HG02870 (cell line): ENCODE results near the gene IDH3G.
"Not testable (repeated sequence)": the region's sequence is repeated elsewhere in the genome, so short reads cannot be mapped to it uniquely, and the experiment has no call there.

Experiments
- ATAC-seq: cut with Tn5 transposase; IDR thresholded peaks from one replicate; pipeline ENCODE4 v1.9.1; 2021; ENCODE audit warnings: mild to moderate bottlenecking, moderate library complexity; ENCODE audit not compliant: unreplicated experiment

IDH3G gene

DNA sequence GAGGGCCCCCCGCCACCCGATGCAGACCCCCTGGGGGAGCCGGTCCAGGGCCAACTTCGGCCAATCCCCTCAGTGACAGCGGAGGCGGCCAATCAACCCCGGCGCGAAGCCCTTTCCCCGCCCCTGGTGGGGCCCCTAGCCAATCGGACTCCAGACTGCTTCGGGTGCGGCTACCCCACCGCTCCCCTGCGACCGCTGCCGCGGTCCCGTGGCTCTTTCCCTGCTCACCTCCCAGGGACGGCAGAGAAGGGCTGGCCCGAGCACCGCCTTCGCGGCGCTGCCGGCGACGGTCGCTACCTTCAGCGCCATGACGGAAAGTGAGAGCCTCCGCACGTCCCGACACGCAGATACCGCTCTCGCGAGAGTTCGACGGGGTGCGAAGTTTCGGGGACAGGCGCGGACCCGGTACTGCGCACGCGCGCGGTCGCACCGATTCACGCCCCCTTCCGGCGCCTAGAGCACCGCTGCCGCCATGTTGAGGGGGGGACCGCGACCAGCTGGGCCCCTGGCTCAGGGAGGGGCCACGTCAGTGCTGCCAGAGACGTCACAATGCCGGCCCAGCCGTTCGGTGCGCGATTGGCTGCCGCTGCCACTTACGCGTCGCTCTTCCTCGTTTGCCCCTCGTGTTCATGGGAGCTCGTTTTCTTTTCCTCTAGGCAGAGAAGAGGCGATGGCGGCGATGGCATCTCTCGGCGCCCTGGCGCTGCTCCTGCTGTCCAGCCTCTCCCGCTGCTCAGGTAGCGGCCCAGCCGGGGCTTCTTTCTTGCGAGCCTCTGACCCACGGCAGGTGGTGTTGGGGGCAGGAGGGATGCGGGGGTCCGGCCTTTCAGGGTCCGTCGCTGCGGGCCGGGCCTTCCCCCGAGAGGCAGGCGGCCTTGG, at the start of gene IDH3G, which contains the start of gene SSR4:
IDH3G (minus strand) TSS at position 358 of the 879 bp plus-strand sequence; CDS start at position 309, 49 bp downstream.
SSR4 (plus strand) TSS at position 651 of the 879 bp plus-strand sequence; CDS start at position 671, 20 bp downstream.
- peak; percentile 89 for ATAC-seq

GRCh38 chrX:153836921-153837320, 42.7 kb upstream of the IDH3G start:
- no peak for ATAC-seq

- no peak for ATAC-seq
These were observed 38.6 kb upstream of the IDH3G start for GRCh38 chrX:153832728-153833127.

DNA sequence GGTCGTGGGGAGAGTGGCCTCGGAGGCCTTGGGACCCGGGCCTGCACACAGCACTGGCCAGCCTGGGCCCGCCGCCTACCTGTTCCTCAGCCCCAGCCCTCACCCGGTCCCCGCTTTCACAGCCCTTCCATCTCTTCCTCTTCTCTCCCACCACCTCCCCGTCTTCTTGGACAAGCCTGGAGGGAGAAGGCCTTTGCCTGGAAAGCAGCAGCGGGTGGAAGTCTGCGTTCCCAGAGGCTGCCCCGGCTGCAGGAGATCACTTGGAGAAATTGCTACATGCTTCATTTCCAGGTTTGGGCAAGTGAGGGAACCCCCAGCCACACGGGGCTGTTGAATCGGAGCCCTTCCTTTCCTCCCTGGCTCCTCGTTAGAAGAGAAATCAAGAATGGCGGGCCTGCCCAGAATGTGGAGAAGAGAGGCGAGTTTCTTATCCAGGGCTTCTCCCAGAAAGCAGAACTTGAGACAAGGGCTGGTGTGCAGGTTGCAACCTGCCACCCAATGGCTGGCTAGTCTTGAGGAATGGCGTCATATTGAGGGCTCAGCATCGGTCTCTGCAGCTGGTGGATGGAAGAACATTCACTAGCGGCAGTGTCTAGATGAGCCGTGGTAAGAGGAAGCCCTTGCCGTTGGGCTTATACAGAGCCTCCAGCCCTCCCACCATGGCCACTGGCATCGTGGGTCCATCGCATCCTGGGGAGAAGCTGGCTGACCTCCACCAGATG, 37.4 kb upstream of the IDH3G start:
- no peak for ATAC-seq

DNA sequence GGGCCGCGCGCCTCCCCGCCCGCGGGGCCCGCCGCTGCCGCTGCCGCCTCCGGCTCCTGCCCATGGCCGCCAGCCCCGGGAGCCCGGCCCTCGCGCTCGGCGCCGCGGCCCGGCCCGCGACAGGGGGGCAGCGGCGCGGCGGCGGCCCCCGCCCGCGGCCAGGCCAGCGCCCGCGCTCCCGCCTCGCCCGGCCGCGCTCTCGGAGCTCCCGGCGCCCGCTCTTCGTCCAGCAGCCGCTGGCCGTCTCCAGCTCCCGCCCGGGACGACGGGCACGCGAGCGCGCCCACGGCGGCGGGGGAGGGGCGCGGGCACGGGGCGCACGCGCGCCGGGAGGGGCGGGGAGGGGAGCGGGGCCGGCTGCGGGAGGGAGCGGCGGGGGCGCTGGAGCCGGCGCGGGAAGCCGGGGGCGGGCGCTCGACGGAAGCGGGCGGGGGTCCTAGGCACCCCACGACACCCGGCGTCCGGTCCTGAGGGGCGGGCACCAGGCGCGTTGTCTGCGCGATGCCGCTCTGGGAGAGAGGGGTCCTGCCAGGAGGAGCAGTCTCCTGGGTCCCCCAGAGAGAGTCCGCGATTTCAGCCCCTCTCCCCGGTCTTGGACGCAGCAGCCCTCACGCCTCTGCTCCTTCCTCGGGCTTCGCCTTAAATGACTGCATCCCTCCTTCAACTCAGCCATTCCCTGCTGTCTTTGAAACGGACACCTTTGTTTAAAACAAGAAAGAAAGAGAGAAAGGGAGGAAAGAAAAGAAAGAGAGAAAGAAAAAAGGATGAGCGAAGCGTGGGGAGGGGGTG, 36.7 kb upstream of the IDH3G start:
- ATAC-seq, result no peak

DNA sequence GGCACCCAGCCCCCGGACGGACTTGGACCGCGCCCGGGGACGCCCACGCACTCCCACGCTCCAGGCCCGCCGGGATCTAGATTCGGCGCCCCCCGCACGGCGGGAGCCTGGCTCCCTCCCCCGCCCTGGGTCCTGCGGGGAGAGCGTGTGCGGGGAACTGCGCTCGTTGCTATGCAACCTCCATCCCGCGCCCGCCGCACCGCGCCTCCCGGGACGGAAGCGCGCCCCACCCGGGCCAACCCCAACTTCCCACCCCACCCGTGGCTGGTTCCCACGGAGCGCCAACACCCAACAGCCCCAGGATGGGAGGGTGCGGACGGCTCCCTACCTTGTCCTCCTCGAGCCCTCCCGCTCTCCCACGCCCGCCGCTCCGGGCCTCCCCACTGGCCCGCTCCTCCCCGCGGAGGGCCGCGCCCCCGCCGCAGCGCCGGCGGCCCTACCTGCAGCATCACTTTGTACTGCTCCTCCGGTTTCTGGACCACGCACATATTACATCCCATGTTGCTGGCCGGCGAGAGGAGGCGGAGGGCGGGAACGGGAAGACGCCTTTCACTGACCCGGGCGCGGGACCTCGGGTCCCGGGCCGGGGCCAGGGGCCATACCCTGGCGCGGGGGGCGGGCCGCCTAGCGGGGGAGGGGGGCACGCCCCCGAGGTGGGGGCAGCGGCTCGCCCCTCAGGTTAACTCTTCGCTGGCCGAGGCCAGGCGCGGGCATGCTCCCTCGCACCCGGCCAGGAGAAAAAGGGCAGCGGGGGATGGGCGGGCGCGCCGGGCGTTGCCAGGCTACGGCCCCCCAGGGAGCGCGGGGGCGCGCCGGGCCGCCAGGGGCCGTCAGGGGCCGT, 35.8 kb upstream of the IDH3G start, which contains the start of gene PDZD4:
PDZD4 (minus strand) TSS at position 746 of the 841 bp plus-strand sequence; CDS start at position 500, 246 bp downstream.
- no peak for ATAC-seq

DNA sequence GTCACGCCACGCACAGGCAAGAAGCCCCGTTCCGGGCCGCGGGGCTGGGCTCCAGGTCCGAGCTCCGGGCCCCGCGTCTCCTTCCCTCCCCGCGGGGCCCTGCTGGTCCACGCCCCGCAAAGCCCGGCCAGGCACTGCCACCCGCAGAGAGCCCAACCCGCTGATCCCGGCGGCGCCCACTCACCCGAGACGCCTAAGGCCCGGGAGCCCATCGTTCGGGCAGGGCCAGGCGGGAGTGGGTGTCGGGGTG, 35.3 kb upstream of the IDH3G start:
- no peak for ATAC-seq

DNA sequence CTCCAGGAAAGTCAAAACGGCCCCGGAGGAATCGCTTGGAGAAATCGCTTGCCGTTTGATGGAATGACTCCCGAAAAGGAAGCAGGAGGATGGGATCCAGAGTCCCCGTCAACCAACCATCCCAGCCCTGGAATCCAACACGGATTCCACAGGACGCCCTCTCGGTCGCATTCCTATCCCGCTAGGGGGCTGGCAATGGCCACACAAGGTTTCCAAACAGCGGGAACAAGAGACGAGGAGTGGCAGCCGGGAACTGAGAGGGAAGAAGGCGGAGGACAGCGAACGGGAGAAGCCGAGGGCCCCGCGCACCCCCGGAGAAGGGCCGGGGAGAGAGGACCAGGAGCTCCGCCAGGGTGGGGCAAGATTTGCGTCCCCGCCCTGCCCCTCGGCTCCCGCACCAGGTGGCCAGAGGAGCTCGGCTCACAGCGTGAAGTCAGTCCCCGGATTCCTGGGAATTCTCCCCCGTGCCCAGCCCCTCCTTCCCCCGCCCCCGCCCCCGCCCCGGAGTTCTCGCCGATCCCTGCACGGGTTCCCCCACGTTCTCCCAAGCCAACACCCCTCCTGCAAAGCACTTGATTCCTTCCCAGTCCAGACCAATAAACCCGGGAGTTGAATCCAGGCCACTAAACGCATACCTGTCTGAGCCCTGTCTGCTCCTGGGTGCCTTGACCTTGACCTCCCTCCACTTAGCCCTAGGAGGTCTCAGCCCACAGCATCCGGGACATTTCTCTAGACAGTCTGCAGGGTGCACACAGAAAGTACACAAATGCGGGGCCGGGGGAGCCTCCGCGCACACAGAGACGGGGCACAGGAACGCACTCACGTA, 34.8 kb upstream of the IDH3G start:
- no peak for ATAC-seq

DNA sequence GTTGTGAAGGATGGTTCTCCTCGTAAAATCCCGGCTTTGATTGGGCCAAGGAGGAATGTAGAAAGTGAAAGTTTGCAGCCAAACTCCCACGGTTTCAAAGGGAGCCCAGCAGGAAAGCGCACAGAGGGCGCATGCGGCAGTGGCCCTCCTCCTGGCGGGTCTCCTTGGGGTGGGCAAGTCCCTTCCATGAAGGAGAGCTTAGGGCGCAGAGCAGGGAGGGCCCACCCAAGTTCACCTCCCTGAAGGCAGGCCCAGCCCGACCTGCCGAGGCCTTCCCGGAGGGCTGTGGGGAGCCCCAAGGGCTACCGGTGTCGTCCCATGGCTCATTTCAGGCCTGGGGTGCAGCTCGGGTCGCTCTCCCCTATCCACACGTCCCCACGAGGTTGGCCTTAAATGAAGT, 34.1 kb upstream of the IDH3G start:
- ATAC-seq, result no peak

GRCh38 chrX:153827903-153828302, 33.7 kb upstream of the IDH3G start:
- ATAC-seq, result no peak

DNA sequence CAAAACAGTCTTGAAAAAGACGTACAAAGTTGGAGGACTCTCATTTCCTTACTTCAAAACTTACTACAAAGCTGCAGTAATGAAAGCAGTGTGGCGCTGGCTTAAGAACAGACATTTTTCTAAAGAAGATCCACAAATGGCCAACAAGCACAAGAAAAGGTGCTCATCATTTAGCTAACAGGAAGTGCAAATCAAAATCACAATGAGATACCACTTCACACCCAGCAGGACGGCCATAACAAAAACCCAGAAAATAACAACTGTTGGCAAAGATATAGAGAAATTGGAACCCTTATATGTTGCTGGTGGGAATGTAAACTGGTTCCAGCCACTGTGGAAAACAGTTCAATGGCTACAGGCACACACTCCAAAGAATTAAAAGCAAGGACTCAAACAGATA, 32.8 kb upstream of the IDH3G start:
- ATAC-seq, result no peak

- ATAC-seq, result no peak
These were observed 30.9 kb upstream of the IDH3G start for GRCh38 chrX:153825042-153825441.

DNA sequence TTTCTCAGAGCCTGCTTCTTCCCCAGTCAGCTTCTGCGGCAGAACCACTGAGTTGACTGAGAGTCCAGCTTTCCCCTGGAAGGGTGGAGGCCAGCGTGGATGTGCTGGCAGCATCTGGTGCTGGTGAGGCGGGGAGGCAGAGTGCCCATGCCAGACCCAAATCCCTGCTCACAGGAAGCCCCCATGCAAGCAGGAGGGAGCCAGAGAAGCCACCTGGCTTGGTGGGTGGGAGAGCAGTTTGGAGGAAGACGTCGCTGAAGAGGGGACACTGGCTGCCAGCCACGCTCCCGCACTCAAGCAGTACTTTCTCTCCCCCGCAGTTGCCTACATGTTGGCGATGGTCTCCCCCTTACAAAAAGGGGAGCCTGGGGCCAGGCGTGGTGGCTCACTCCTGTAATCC, 30.2 kb upstream of the IDH3G start:
- no peak for ATAC-seq

GRCh38 chrX:153821066-153821465, 26.9 kb upstream of the IDH3G start:
- no peak for ATAC-seq

DNA sequence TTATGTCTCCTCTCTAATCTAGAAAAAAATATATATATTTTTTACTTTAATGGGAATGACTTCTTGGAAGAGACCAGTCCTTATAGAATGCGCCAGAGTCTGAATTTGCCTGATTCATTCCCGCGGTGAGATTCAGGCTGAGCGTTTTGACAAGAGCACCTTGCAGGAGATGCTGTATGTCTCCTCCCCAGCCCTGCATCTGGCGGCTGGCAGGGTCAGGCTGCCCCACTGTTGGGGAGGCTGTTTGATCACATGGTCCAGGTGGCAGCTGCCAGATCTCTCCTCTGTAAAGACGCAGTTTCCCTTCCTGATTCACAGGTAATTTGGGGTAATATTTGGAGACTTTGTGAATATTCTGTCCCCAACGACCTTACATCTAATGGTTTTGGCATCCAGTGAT, 26.4 kb upstream of the IDH3G start:
- ATAC-seq, result no peak

- no peak for ATAC-seq
These were observed 25.3 kb upstream of the IDH3G start for GRCh38 chrX:153819384-153820040.

DNA sequence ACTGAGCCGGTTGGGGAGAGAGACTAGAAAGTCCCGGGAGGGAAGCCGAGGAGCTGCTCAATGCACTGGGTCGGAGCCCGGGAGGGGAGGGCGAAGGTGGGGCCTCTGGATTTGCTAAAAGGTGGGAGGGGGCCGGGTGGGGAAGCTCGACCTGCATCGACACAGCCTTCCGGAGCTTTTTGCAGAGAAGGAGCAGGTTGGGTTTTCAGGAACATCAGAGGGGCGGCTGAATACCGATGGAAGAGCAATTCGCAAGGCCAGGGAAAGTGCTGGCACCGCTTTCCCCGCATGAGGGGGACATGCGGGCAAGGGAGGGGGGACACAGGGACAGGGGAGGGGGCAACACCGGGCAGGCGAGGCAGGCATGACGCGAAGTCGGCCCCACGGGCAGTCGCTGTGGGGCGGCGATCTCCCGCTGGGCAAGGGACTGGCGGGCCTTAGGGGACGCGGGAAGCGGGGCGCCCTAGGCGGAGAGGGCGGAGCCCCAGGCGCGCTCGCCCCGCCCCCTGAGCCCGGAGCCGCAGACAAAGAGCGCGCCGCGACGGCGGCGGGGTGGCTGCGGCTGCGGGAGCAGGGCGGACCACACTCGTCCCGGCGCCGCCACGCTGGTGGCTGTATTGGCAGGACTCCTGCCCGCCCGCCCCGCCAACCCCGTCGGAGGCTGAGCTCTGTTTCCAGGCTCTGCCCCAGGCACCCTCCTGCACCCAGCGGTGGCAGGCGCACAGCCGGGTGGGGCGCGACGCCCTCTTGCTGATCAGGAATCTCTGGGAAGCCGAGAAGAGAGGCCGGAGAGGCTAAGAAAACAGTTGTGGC, 24.6 kb upstream of the IDH3G start:
- ATAC-seq, result no peak

- not testable (repeated sequence) for ATAC-seq
These were observed 23.9 kb upstream of the IDH3G start for GRCh38 chrX:153818064-153818463.
